Measurements from ENCODE around the gene GSTM3. TPM values are rescaled to one million over a fixed set of nuclear protein-coding genes. Genes with fewer than 3 reads are reported as not detected.

GSTM3 gene
- total and polyA plus RNA-seq, 2 of the 13 experiments (the other 11 are each of a cell fraction or from before 2014, with no cell fraction given): 127 to 142 TPM

GRCh38 chr1:109773203-109773899 is 32.5 kb upstream of the GSTM3 start (continued):
- TF ChIP-seq, protein P1, sequence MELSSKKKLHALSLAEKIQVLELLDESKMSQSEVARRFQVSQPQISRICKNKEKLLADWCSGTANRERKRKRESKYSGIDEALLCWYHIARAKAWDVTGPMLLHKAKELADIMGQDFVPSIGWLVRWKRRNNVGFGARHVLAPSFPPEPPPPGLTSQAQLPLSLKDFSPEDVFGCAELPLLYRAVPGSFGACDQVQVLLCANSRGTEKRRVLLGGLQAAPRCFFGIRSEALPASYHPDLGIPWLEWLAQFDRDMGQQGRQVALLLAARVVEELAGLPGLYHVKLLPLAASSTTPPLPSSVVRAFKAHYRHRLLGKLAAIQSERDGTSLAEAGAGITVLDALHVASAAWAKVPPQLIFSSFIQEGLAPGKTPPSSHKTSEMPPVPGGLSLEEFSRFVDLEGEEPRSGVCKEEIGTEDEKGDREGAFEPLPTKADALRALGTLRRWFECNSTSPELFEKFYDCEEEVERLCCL (CRISPR knock-in tag; IDR thresholded peaks at IDR 0.05; ENCODE audit: borderline replicate concordance): no peak
- TF ChIP-seq ZNF567 (CRISPR knock-in tag; IDR thresholded peaks at IDR 0.05; ENCODE audit: borderline replicate concordance) (no peak), RNF219 (CRISPR knock-in tag; IDR thresholded peaks at IDR 0.05) (no peak), MEF2D (CRISPR knock-in tag; IDR thresholded peaks at IDR 0.05) (peak; percentile 35; the same call in 1 of the 2 replicates), NPAS2 (CRISPR knock-in tag; IDR thresholded peaks at IDR 0.05; ENCODE audit: borderline replicate concordance) (no peak), TEAD2 (CRISPR knock-in tag; IDR thresholded peaks at IDR 0.05) (no peak), DMAP1 (CRISPR knock-in tag; IDR thresholded peaks at IDR 0.05) (no peak), ZSCAN31 (CRISPR knock-in tag; IDR thresholded peaks at IDR 0.05; ENCODE audit: low read depth) (no peak), ZNF205 (CRISPR knock-in tag; IDR thresholded peaks at IDR 0.05) (peak; percentile 65; the same call in 1 of the 2 replicates), RFX1 (IDR thresholded peaks at IDR 0.05) (no peak), PHF5A (CRISPR knock-in tag; IDR thresholded peaks at IDR 0.05; ENCODE audit: low read depth, unreplicated experiment) (peak; percentile 71), SP1 (IDR thresholded peaks at IDR 0.05) (no peak), SP1 (CRISPR knock-in tag; IDR thresholded peaks at IDR 0.05) (no peak), ZNF136 (CRISPR knock-in tag; IDR thresholded peaks at IDR 0.05; ENCODE audit: low read depth) (no peak), LCORL (IDR thresholded peaks at IDR 0.05) (no peak), LCORL (CRISPR knock-in tag; IDR thresholded peaks at IDR 0.05) (no peak; the same call in 1 of the 2 replicates), ELF3 (CRISPR knock-in tag; IDR thresholded peaks at IDR 0.05) (peak; percentile 48; the same call in 1 of the 2 replicates), AGO2 (optimal IDR thresholded peaks at IDR 0.05; ENCODE audit: low read depth, low read length) (no peak), DPF2 (CRISPR knock-in tag; IDR thresholded peaks at IDR 0.05; ENCODE audit: borderline replicate concordance, low read depth) (no peak)
- TF ChIP-seq, protein P2, sequence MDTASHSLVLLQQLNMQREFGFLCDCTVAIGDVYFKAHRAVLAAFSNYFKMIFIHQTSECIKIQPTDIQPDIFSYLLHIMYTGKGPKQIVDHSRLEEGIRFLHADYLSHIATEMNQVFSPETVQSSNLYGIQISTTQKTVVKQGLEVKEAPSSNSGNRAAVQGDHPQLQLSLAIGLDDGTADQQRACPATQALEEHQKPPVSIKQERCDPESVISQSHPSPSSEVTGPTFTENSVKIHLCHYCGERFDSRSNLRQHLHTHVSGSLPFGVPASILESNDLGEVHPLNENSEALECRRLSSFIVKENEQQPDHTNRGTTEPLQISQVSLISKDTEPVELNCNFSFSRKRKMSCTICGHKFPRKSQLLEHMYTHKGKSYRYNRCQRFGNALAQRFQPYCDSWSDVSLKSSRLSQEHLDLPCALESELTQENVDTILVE (CRISPR knock-in tag; IDR thresholded peaks at IDR 0.05): no peak
- TF ChIP-seq, protein P3, sequence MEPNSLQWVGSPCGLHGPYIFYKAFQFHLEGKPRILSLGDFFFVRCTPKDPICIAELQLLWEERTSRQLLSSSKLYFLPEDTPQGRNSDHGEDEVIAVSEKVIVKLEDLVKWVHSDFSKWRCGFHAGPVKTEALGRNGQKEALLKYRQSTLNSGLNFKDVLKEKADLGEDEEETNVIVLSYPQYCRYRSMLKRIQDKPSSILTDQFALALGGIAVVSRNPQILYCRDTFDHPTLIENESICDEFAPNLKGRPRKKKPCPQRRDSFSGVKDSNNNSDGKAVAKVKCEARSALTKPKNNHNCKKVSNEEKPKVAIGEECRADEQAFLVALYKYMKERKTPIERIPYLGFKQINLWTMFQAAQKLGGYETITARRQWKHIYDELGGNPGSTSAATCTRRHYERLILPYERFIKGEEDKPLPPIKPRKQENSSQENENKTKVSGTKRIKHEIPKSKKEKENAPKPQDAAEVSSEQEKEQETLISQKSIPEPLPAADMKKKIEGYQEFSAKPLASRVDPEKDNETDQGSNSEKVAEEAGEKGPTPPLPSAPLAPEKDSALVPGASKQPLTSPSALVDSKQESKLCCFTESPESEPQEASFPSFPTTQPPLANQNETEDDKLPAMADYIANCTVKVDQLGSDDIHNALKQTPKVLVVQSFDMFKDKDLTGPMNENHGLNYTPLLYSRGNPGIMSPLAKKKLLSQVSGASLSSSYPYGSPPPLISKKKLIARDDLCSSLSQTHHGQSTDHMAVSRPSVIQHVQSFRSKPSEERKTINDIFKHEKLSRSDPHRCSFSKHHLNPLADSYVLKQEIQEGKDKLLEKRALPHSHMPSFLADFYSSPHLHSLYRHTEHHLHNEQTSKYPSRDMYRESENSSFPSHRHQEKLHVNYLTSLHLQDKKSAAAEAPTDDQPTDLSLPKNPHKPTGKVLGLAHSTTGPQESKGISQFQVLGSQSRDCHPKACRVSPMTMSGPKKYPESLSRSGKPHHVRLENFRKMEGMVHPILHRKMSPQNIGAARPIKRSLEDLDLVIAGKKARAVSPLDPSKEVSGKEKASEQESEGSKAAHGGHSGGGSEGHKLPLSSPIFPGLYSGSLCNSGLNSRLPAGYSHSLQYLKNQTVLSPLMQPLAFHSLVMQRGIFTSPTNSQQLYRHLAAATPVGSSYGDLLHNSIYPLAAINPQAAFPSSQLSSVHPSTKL (CRISPR knock-in tag; IDR thresholded peaks at IDR 0.05): peak; percentile 37; the same call in 1 of the 2 replicates
- TF ChIP-seq, protein P4, sequence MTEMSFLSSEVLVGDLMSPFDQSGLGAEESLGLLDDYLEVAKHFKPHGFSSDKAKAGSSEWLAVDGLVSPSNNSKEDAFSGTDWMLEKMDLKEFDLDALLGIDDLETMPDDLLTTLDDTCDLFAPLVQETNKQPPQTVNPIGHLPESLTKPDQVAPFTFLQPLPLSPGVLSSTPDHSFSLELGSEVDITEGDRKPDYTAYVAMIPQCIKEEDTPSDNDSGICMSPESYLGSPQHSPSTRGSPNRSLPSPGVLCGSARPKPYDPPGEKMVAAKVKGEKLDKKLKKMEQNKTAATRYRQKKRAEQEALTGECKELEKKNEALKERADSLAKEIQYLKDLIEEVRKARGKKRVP (CRISPR knock-in tag; IDR thresholded peaks at IDR 0.05): no peak

All from HepG2 (cell line).